Activated CD8-positive, alpha-beta memory T cell treated with anti-CD3 and anti-CD28 coated beads, Interleukin-2, amount 10 ng/mL, durations not matched to agents 7 days and 5 days (primary cell): Measurements from ENCODE around the gene CCDC51. TPM values are rescaled to one million over a fixed set of nuclear protein-coding genes. Genes with fewer than 3 reads are reported as not detected.
"Not testable (repeated sequence)": the region's sequence is repeated elsewhere in the genome, so short reads cannot be mapped to it uniquely, and the experiment has no call there.

ENCODE experiments used
- ATAC-seq: fragments of 150-1000 bp; cut with Tn5 transposase; one replicate; pipeline ENCODE4 v1.10.0; 2021; ENCODE audit warnings: moderate library complexity
- CTCF ChIA-PET: fragments of 350-600 bp; sonication (Branson Sonifier 250); formaldehyde crosslinking; loops from one replicate; lab custom pipeline; 2021; ENCODE audit warnings: antibody characterized with exemption; lab: Charles Lee
- DNase-seq: peaks from one replicate; pipeline ENCODE4 v3.0.0-alpha.2; 2020
- H3K27ac Mint-ChIP-seq: one replicate; pipeline ENCODE4 v1.8.0; 2021; ENCODE audit warnings: mild to moderate bottlenecking, mixed read lengths
- H3K27me3 Mint-ChIP-seq: one replicate; pipeline ENCODE4 v1.8.0; 2021; ENCODE audit warnings: mixed read lengths
- H3K36me3 Mint-ChIP-seq: one replicate; pipeline ENCODE4 v1.8.0; 2021; ENCODE audit warnings: mild to moderate bottlenecking, mixed read lengths
- H3K4me1 Mint-ChIP-seq: one replicate; pipeline ENCODE4 v1.8.0; 2021; ENCODE audit warnings: mixed read lengths
- H3K4me3 Mint-ChIP-seq: one replicate; pipeline ENCODE4 v1.8.0; 2021; ENCODE audit warnings: mild to moderate bottlenecking, moderate library complexity, mixed read lengths
- H3K9me3 Mint-ChIP-seq: one replicate; pipeline ENCODE4 v1.8.0; 2022; ENCODE audit warnings: low read depth, mixed read lengths
- total RNA-seq, 2 experiments: library from RNA; stranded (reverse); gene quantifications; one replicate each; pipeline ENCODE4 v1.2.3, GENCODE V29; 2021

CCDC51 gene
- total RNA-seq, 2 experiments from 2014 or later = 18.4 to 21.9 TPM

DNA sequence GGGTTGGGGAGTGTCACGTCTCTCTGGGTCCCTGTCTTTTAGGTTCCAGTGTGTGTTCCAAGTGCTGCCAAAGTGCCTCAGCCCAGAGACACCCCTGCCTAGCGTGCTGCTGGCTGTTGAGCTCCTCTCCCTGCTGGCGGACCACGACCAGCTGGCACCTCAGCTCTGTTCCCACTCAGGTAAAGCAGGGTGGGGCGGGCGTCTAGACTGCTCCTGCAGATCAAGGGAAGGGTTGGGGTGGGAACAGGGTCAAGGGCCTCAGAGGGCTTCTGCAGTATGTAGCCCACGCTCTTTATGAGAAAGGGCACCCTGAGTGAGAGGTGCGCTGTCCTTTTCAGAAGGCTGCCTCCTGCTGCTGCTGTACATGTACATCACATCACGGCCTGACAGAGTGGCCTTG, 23.8 kb upstream of the CCDC51 start:
- Mint-ChIP-seq H3K4me1 (peaks cover 39% of the 10 kb centered on the region), H3K4me3 (no peak overlapping the region), H3K9me3 (no peaks in the 10 kb centered on the region), H3K36me3 (peaks cover 43% of the 10 kb centered on the region), H3K27ac (no peak overlapping the region), H3K27me3 (no peaks in the 10 kb centered on the region)
- DNase-seq = no peak
- CTCF ChIA-PET = interaction anchor here (1.1 to 4.2 kb wide), 4 partner anchors 11 to 28 kb away, joined by 3 to 31 read pairs (median 12); partner anchors contain the start of genes CCDC51 and TMA7
- no peak for ATAC-seq

- not testable (repeated sequence) for H3K27me3 Mint-ChIP-seq, H3K27ac Mint-ChIP-seq, DNase-seq, H3K4me3 Mint-ChIP-seq, H3K9me3 Mint-ChIP-seq, ATAC-seq
- H3K36me3 Mint-ChIP-seq = peaks cover 32% of the 10 kb centered on the region
- peaks cover 25% of the 10 kb centered on the region for H3K4me1 Mint-ChIP-seq
- CTCF ChIA-PET = interaction anchor here (1.8 to 3.3 kb wide), 5 partner anchors 10 to 61 kb away, joined by 3 to 17 read pairs (median 7); partner anchors contain the start of genes CCDC51 and TMA7
Observed at GRCh38 chr3:48461767-48462166, 21.8 kb upstream of the CCDC51 start.

DNA sequence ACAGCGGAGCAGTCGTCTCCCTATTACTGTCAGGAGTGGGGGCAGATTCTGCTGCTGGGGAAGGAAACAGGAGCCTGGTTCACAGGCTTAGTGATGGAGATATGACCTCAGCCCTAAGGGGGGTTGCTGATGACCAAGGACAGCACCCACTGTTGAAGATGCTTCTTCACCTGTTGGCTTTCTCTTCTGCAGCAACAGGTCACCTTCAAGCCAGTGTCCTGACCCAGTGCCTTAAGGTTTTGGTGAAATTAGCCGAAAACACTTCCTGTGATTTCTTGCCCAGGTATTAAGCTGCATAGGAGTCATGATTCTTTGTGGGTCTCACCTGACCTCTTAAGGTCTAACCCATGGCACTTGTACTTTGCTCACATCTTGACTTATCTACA, 20.6 kb upstream of the CCDC51 start:
- CTCF ChIA-PET = interaction anchor here (2.2 to 2.5 kb wide), 2 partner anchors 13 to 24 kb away, joined by 6 to 13 read pairs; no protein-coding TSS in a partner anchor
- H3K27ac Mint-ChIP-seq = peak overlapping the region; percentile 66
- ATAC-seq (no peak), DNase-seq (no peak)
- peaks cover 25% of the 10 kb centered on the region for H3K36me3 Mint-ChIP-seq
- peaks cover 19% of the 10 kb centered on the region for H3K4me1 Mint-ChIP-seq
- no peaks in the 10 kb centered on the region for H3K9me3 Mint-ChIP-seq
- H3K27me3 Mint-ChIP-seq = no peaks in the 10 kb centered on the region
- H3K4me3 Mint-ChIP-seq = no peak overlapping the region

DNA sequence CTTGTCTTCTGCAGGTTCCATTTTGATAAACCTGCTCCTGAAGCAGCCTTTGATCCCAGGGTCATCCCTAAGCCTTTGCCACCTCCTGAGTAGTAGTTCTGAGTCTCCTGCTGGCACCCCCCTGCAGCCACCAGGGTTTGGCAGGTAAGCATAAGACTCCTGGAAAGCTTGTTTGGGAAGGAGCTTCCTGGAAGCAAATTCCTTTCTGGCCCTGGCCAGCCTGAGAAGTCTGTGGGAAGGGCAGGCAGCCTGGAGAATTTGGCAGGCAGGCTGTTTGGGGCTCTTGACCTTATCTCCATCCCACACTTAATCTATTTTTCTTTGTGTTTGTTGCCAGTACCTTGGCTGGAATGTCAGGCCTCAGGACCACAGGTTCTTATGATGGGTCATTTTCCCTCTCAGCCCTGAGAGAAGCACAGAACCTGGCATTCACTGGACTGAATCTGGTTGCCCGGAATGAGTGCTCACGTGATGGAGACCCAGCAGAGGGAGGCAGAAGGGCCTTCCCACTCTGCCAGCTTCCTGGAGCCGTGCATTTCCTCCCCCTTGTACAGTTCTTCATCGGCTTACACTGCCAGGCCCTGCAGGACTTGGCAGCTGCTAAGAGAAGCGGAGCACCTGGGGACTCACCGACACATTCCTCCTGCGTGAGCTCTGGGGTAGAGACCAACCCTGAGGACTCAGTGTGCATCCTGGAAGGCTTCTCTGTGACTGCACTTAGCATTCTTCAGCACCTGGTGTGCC, 20.0 kb upstream of the CCDC51 start:
- no peak for DNase-seq
- H3K9me3 Mint-ChIP-seq = no peaks in the 10 kb centered on the region

GRCh38 chr3:48459331-48459730, 19.4 kb upstream of the CCDC51 start:
- CTCF ChIA-PET = interaction anchor here (16.7 kb wide), 1 partner anchor 24 kb away, joined by 176 read pairs; no protein-coding TSS in a partner anchor
- H3K27me3 Mint-ChIP-seq = no peaks in the 10 kb centered on the region
- no peak for ATAC-seq

More for the DNA sequence above, 20.0 kb upstream of the CCDC51 start:
- Mint-ChIP-seq H3K36me3 (peaks cover 24% of the 10 kb centered on the region), H3K27ac (no peak overlapping the region), H3K27me3 (no peaks in the 10 kb centered on the region), H3K4me1 (peaks cover 15% of the 10 kb centered on the region), H3K4me3 (no peak overlapping the region)
- CTCF ChIA-PET = interaction anchor here (2.5 kb wide), 1 partner anchor 13 kb away, joined by 6 read pairs; no protein-coding TSS in a partner anchor
- no peak for ATAC-seq

DNA sequence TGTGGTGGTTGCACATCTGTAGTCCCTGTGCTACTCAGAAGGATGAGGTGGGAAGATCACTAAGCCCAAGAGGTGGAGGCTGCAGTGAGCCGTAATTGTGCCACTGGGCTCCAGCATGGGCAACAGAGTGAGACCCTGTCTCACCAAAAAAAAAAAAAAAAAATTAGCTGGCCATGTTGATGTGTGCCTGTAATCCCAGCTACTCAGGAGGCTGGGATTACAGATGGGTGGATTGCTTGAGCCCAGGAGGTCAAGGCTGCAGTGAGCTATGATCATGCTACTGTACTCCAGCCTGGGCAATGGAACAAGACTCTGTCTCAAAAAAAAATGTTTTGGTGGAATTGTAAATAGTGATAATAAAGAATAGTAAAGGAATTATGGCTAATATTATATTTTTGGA, 16.5 kb upstream of the CCDC51 start:
- no peaks in the 10 kb centered on the region for H3K9me3 Mint-ChIP-seq
- no peak for DNase-seq
- H3K36me3 Mint-ChIP-seq = peaks cover 41% of the 10 kb centered on the region
- H3K4me1 Mint-ChIP-seq = peaks cover 14% of the 10 kb centered on the region
- H3K27me3 Mint-ChIP-seq = no peaks in the 10 kb centered on the region
- CTCF ChIA-PET = interaction anchor here (0.7 to 16.7 kb wide), 8 partner anchors 10 to 117 kb away, joined by 3 to 176 read pairs (median 3); partner anchors contain the start of genes ATRIP and SHISA5
- H3K4me3 Mint-ChIP-seq = no peak overlapping the region
- ATAC-seq = no peak
- no peak overlapping the region for H3K27ac Mint-ChIP-seq

More at GRCh38 chr3:48459331-48459730, 19.4 kb upstream of the CCDC51 start:
- no peak for DNase-seq
- no peaks in the 10 kb centered on the region for H3K9me3 Mint-ChIP-seq
- peaks cover 15% of the 10 kb centered on the region for H3K4me1 Mint-ChIP-seq
- peaks cover 28% of the 10 kb centered on the region for H3K36me3 Mint-ChIP-seq
- H3K27ac Mint-ChIP-seq = no peak overlapping the region
- no peak overlapping the region for H3K4me3 Mint-ChIP-seq

DNA sequence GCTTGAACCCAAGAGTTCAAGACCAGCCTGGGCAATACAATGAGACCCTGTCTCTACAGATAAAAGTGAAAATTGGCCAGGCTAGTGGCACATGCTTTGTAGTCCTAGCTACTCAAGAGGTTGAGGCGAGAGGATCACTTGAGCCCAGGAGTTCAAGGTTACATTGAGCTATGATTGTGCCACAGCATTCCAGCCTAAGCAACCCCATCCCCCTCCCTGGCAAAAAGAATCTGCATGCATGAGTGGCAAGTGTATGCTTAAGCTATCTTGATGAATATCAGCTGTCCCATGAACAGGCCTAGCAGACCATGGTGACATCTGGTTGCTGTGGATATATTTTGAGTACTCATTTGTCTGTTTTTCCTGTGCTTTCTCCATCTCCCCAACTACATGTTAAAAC, 11.4 kb upstream of the CCDC51 start:
- H3K36me3 Mint-ChIP-seq = peaks cover 34% of the 10 kb centered on the region
- H3K4me1 Mint-ChIP-seq = peaks cover 24% of the 10 kb centered on the region
- H3K4me3 Mint-ChIP-seq = no peak overlapping the region
- H3K27me3 Mint-ChIP-seq = no peaks in the 10 kb centered on the region
- CTCF ChIA-PET = interaction anchor here (2.4 to 16.7 kb wide), 3 partner anchors 11 to 16 kb away, joined by 7 to 176 read pairs (median 17); partner anchors contain the start of genes CCDC51 and TMA7
- H3K27ac Mint-ChIP-seq = no peak overlapping the region
- H3K9me3 Mint-ChIP-seq = no peaks in the 10 kb centered on the region
- ATAC-seq (no peak), DNase-seq (no peak)

DNA sequence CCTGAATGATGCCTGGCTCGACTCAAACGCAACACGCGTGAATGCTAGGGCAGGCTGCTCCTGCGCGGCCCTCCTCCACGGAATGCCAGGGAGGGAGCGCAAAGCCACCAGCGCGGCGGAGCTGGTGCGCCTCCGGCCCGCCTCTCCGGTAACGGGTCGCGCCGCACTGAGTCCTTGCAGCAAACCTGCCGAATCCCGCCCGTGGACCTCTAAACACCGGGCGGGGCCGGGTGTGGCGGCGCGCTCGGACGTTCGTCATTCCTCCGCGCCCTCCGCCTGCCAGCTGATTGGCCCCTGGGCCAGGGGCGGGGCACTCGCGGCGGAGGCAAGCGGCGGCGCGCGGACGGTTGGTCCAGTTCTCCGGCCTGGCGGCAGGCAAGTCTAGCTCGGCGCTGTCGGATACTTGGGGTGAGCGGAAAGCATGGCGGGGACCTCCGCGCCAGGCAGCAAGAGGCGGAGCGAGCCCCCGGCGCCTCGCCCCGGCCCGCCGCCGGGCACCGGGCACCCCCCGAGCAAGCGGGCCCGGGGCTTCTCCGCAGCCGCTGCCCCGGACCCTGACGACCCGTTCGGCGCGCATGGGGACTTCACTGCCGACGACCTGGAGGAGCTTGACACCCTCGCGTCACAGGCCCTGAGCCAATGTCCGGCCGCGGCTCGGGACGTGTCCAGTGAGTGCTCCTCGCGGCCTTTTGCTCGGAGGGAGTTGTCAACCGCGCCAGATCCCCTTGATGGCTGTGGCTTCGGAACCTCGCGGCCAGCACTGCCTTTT, 6.7 kb upstream of the CCDC51 start, which contains the start of gene ATRIP:
ATRIP (plus strand) TSS at position 313 of the 769 bp plus-strand sequence; CDS start at position 422, 109 bp downstream.
- CTCF ChIA-PET = interaction anchor here (1.1 to 16.7 kb wide), 7 partner anchors 10 to 112 kb away, joined by 3 to 176 read pairs (median 6); no protein-coding TSS in a partner anchor
- H3K27me3 Mint-ChIP-seq = no peaks in the 10 kb centered on the region
- ATAC-seq = peak; percentile 98
- peaks cover 51% of the 10 kb centered on the region for H3K4me1 Mint-ChIP-seq
- peak; percentile 92 for DNase-seq
- H3K9me3 Mint-ChIP-seq = no peaks in the 10 kb centered on the region
- H3K4me3 Mint-ChIP-seq = peak within 1 kb of the TSS; percentile 84
- H3K36me3 Mint-ChIP-seq = peaks cover 31% of the 10 kb centered on the region
- H3K27ac Mint-ChIP-seq = peak within 1 kb of the TSS; percentile 92

DNA sequence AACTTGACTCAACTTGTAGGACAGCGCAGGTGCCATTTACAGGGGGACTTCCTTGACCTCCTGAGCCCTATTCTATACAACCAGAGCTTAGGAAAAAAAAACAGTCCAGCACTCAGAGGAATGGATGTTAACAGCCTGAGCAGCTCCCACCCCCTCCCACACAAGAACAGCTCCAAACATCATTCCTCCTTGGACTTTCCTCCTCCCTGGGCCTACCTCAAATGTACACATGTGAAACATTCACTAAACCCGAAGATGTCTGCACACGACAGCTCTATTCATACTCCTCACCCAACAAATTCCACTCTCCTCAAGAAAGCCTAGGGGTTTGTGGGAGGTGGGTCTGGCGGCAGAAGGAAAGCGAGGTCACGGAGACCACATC, 6.1 kb upstream of the CCDC51 start:
- ATAC-seq = no peak
- H3K36me3 Mint-ChIP-seq = peaks cover 31% of the 10 kb centered on the region
- no peaks in the 10 kb centered on the region for H3K9me3 Mint-ChIP-seq
- H3K27me3 Mint-ChIP-seq = no peaks in the 10 kb centered on the region
- H3K4me3 Mint-ChIP-seq = peak overlapping the region; percentile 84
- peak overlapping the region; percentile 92 for H3K27ac Mint-ChIP-seq
- no peak for DNase-seq
- CTCF ChIA-PET = interaction anchor here (1.1 to 16.7 kb wide), 7 partner anchors 11 to 112 kb away, joined by 3 to 176 read pairs (median 6); no protein-coding TSS in a partner anchor
- peaks cover 54% of the 10 kb centered on the region for H3K4me1 Mint-ChIP-seq

GRCh38 chr3:48445277-48445882, 5.5 kb upstream of the CCDC51 start:
- Mint-ChIP-seq H3K27me3 (no peaks in the 10 kb centered on the region), H3K4me3 (peak overlapping the region; percentile 84), H3K27ac (peak overlapping the region; percentile 92), H3K4me1 (peaks cover 58% of the 10 kb centered on the region), H3K36me3 (peaks cover 35% of the 10 kb centered on the region), H3K9me3 (no peaks in the 10 kb centered on the region)
- ATAC-seq (no peak), DNase-seq (no peak)
- CTCF ChIA-PET = interaction anchor here (1.1 to 16.7 kb wide), 7 partner anchors 11 to 113 kb away, joined by 3 to 176 read pairs (median 6); no protein-coding TSS in a partner anchor

DNA sequence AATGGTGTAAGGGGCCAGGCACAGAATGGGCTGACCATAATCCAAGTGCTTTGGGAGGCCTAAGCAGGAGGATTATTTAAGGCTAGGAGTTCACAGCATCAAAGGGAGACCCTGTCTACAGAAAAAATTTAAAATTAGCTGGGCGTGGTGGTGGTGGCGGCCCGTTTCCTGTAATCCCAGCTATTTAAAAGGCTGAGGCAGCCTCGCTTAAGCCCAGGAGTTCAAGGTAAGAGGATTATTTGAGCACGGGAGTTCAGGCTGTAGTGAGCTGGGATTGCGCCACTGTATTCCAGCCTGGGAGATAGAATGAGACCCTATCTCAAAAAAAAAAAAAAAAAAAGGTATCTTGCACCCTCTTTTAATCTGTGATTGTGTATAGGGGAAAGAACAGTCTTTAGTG, 2.0 kb upstream of the CCDC51 start:
- peaks cover 27% of the 10 kb centered on the region for H3K36me3 Mint-ChIP-seq
- peak overlapping the region; percentile 97 for H3K27ac Mint-ChIP-seq
- CTCF ChIA-PET = interaction anchor here (0.9 to 3.4 kb wide), 3 partner anchors 31 to 160 kb away, joined by 3 to 15 read pairs (median 3); no protein-coding TSS in a partner anchor
- H3K27me3 Mint-ChIP-seq = no peaks in the 10 kb centered on the region
- H3K9me3 Mint-ChIP-seq = no peaks in the 10 kb centered on the region
- DNase-seq (no peak), ATAC-seq (no peak)
- peak overlapping the region; percentile 97 for H3K4me3 Mint-ChIP-seq
- peaks cover 56% of the 10 kb centered on the region for H3K4me1 Mint-ChIP-seq

- Mint-ChIP-seq H3K9me3 (no peaks in the 10 kb centered on the region), H3K4me1 (peaks cover 47% of the 10 kb centered on the region), H3K4me3 (peak overlapping the region; percentile 97), H3K36me3 (peaks cover 27% of the 10 kb centered on the region), H3K27me3 (no peaks in the 10 kb centered on the region), H3K27ac (peak overlapping the region; percentile 97)
- no peak for DNase-seq
- peak; percentile 5 for ATAC-seq
- CTCF ChIA-PET = interaction anchor here (0.6 to 3.4 kb wide), 14 partner anchors 12 to 210 kb away, joined by 3 to 24 read pairs (median 6); partner anchors contain the start of gene PFKFB4
Observed at GRCh38 chr3:48440590-48440958, 655 bp upstream of the CCDC51 start.
